ENCODE measurements around the gene NELL1. TPM values are rescaled to one million over a fixed set of nuclear protein-coding genes. Genes with fewer than 3 reads are reported as not detected.

The NELL1 gene
- polyA plus RNA-seq, 2 of the 4 experiments (the other 2 are of a cell fraction), result not detected

- POLR2A ChIA-PET, result no interaction called here
- TF ChIP-seq PBX3 (IDR thresholded peaks at IDR 0.05) (no peak), MAFK (IDR thresholded peaks at IDR 0.05; ENCODE audit: partially characterized antibody) (peak; percentile 82)
- WGBS (ENCODE audit: missing lambda C conversion rate), result 54% methylated on average over 4 of the region's 4 CpGs
- H3K9me3 ChIP-seq, result no peaks in the 10 kb centered on the region
- CTCF ChIA-PET, result no interaction called here
- no peak overlapping the region for H3K4me3 ChIP-seq
- no peak for DNase-seq (ENCODE audit: low read depth in 1 of 2, low spot score in 1 of 2)
- FAIRE-seq, result no peak
- H3K4me2 ChIP-seq, result no peak overlapping the region
- no peak for ATAC-seq
- H3K27ac ChIP-seq, result no peak overlapping the region
- H3K4me1 ChIP-seq, result no peaks in the 10 kb centered on the region
Measured at GRCh38 chr11:21484039-21484438, 814.7 kb downstream of the NELL1 start.

- no peaks in the 10 kb centered on the region; the same call in 2 of the 3 replicates for H3K9me3 ChIP-seq
- POLR2A ChIA-PET, result no interaction called here
- H3K4me1 ChIP-seq, result no peaks in the 10 kb centered on the region
- DNase-seq (ENCODE audit: low read depth in 1 of 2, low spot score in 1 of 2) (no peak), ATAC-seq (no peak), FAIRE-seq (no peak)
- TF ChIP-seq FOSL2 (IDR thresholded peaks at IDR 0.05) (no peak), FOSL2 (CRISPR knock-in tag; IDR thresholded peaks at IDR 0.05) (no peak), CEBPB (IDR thresholded peaks at IDR 0.05) (no peak), EHMT2 (IDR thresholded peaks at IDR 0.05; ENCODE audit: low read depth) (no peak), HES2 (IDR thresholded peaks at IDR 0.05) (no peak), MAZ (IDR thresholded peaks at IDR 0.05; ENCODE audit: borderline replicate concordance, low read depth, low read length) (no peak), NPAS2 (CRISPR knock-in tag; IDR thresholded peaks at IDR 0.05; ENCODE audit: borderline replicate concordance) (no peak), EP300 (IDR thresholded peaks at IDR 0.05) (no peak), RAD21 (conservative IDR thresholded peaks at IDR 0.05 in 1 of 2, IDR thresholded peaks at IDR 0.05 in 1 of 2) (no peak), TP53 (CRISPR knock-in tag; IDR thresholded peaks at IDR 0.05) (no peak), CBX2 (IDR thresholded peaks at IDR 0.05; ENCODE audit: borderline replicate concordance, low read depth) (no peak), HOXB5 (CRISPR knock-in tag; IDR thresholded peaks at IDR 0.05) (no peak), POLR2AphosphoS2 (conservative IDR thresholded peaks at IDR 0.05; ENCODE audit: low read length) (no peak), SREBF2 (IDR thresholded peaks at IDR 0.05) (no peak)
- no peak overlapping the region for H3K4me3 ChIP-seq
- WGBS (ENCODE audit: missing lambda C conversion rate), result 32% methylated on average over 1 of the region's 1 CpG
- CTCF ChIA-PET, result no interaction called here
- H3K27ac ChIP-seq, result no peak overlapping the region
- H3K4me2 ChIP-seq, result no peak overlapping the region
Measured at GRCh38 chr11:21485006-21485405, 815.6 kb downstream of the NELL1 start.

- ATAC-seq (no peak), DNase-seq (ENCODE audit: low read depth in 1 of 2, low spot score in 1 of 2) (no peak), FAIRE-seq (no peak)
- no peaks in the 10 kb centered on the region for H3K4me1 ChIP-seq
- H3K4me3 ChIP-seq, result no peak overlapping the region
- WGBS (ENCODE audit: missing lambda C conversion rate), result 44% methylated on average over 5 of the region's 5 CpGs
- CTCF ChIA-PET, result no interaction called here
- POLR2A ChIA-PET, result no interaction called here
- H3K4me2 ChIP-seq, result no peak overlapping the region
- no peaks in the 10 kb centered on the region; the same call in 2 of the 3 replicates for H3K9me3 ChIP-seq
- no peak overlapping the region for H3K27ac ChIP-seq
- TF ChIP-seq RNF2 (IDR thresholded peaks at IDR 0.05; ENCODE audit: borderline replicate concordance, low read depth) (no peak), JUN (IDR thresholded peaks at IDR 0.05) (no peak), CEBPB (IDR thresholded peaks at IDR 0.05) (no peak), CBX8 (IDR thresholded peaks at IDR 0.05) (no peak), PBX3 (IDR thresholded peaks at IDR 0.05) (no peak), RARB (CRISPR knock-in tag; IDR thresholded peaks at IDR 0.05) (no peak), CHD4 (IDR thresholded peaks at IDR 0.05; ENCODE audit: borderline replicate concordance) (no peak), MAX (IDR thresholded peaks at IDR 0.05) (no peak), POLR2AphosphoS2 (conservative IDR thresholded peaks at IDR 0.05; ENCODE audit: low read length) (no peak), EHMT2 (IDR thresholded peaks at IDR 0.05; ENCODE audit: low read depth) (no peak), EP300 (IDR thresholded peaks at IDR 0.05) (no peak), SREBF2 (IDR thresholded peaks at IDR 0.05) (no peak)
Measured at GRCh38 chr11:21485426-21485825, 816.0 kb downstream of the NELL1 start.

Measured in A549 (cell line).